Measurements from ENCODE around the gene HTT.
A peak's percentile ranks its signal among the peaks of the same experiment; 100 is the strongest.
"Not testable (repeated sequence)": the region's sequence is repeated elsewhere in the genome, so short reads cannot be mapped to it uniquely, and the experiment has no call there.

Gene HTT

GRCh38 chr4:3046162-3046561 lies 28.3 kb upstream of the HTT start:
- DNase-seq (ENCODE audit: low read depth, low spot score) = no peak

- no peak for DNase-seq (ENCODE audit: low read depth, low spot score)
Measured at GRCh38 chr4:3046623-3047022, 27.9 kb upstream of the HTT start.

GRCh38 chr4:3047464-3048286 lies 26.8 kb upstream of the HTT start:
- DNase-seq (ENCODE audit: low read depth, low spot score) = peak; percentile 57

- not testable (repeated sequence) for DNase-seq (ENCODE audit: low read depth, low spot score)
Measured at GRCh38 chr4:3051141-3051897, 23.2 kb upstream of the HTT start.

GRCh38 chr4:3054169-3054759 lies 20.2 kb upstream of the HTT start:
- no peak for DNase-seq (ENCODE audit: low read depth, low spot score)

DNA sequence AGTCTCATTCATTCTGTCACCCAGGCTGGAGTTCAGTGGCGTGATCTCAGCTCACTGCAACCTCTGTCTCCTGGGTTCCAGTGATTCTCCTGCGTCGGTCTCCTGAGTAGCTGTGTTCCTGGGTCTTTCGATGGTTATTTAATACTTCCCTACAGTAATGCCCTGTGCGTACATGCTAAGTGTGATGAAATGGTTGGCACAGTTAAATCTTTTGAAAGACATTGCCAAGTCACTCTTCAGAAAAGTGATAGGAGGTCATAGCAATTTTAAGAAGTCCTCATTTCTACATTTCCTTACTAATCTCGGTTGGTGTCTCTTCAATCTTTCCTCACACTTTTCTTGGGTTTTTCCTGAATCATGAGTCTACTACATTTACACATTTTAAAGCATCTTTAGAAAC lies 14.5 kb upstream of the HTT start:
- no peak for DNase-seq (ENCODE audit: low read depth, low spot score)

DNA sequence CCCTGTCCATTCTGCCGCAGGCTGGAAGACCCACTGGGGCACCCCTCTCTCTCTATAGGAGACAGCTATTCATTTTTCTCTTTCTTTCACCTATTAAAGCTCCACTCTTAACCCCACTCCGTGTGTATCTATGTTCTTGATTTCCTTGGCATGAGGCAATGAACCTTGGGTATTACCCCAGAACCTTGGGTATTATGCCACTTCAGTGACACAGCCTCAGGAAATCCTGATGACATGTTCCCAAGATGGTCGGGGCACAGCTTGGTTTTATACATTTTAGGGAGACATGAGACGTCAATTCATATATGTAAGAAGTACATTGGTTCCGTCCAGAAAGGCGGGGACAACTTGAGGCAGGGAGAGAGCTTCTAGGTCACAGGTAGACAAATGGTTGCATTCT lies 13.5 kb upstream of the HTT start:
- DNase-seq (ENCODE audit: low read depth, low spot score) = no peak

GRCh38 chr4:3062471-3062870 lies 12.0 kb upstream of the HTT start:
- no peak for DNase-seq (ENCODE audit: low read depth, low spot score)

- DNase-seq (ENCODE audit: low read depth, low spot score) = no peak
Measured at GRCh38 chr4:3065551-3065950, 8.9 kb upstream of the HTT start.

GRCh38 chr4:3066836-3067400 lies 7.6 kb upstream of the HTT start:
- DNase-seq (ENCODE audit: low read depth, low spot score) = no peak

GRCh38 chr4:3067473-3068001 lies 6.9 kb upstream of the HTT start:
- DNase-seq (ENCODE audit: low read depth, low spot score) = no peak

- no peak for DNase-seq (ENCODE audit: low read depth, low spot score)
Measured at GRCh38 chr4:3069661-3070199, 4.8 kb upstream of the HTT start.

DNA sequence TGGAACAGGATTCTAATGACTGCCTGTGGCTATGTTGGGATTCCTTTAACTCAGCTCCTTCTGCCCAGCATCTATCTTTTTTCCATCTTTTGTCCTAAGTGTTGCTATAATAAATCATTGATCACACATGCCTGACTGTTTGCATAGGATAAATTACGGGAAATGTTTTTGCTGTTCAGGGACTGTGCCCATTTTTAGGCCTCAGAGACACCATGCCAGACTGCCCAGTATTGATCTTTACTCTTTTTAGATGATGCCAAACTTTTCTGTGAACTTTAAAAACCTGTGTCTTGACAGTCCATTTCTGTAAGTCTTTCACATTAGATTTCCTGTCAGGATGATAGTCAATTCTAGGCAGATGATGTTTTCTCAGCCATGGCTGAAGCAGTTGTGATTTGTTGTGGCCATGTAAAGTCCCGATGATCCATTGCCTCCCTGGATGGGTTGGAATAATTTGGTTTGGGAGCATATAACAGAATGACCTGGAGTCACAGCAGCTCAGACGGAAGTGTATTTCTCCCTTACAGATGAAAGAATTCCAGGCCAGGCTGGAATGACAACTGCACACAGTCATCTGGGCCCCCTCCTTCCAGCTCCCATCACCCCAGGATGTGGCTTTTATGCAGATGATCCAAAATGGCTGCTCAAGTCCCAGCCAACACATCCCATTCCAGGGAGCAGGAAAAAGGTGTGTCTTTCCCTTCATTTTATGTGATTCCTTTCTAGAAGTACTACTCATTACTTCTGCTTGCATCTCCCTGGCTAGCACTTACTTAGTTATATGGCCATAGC lies 3.6 kb upstream of the HTT start:
- DNase-seq (ENCODE audit: low read depth, low spot score) = no peak

GRCh38 chr4:3071811-3072210 lies 2.7 kb upstream of the HTT start:
- DNase-seq (ENCODE audit: low read depth, low spot score) = no peak

GRCh38 chr4:3073158-3074077 lies 1.1 kb upstream of the HTT start:
- DNase-seq (ENCODE audit: low read depth, low spot score) = no peak

GRCh38 chr4:3074846-3075651 lies 568 bp downstream of the HTT start:
- no peak for DNase-seq (ENCODE audit: low read depth, low spot score)

DNA sequence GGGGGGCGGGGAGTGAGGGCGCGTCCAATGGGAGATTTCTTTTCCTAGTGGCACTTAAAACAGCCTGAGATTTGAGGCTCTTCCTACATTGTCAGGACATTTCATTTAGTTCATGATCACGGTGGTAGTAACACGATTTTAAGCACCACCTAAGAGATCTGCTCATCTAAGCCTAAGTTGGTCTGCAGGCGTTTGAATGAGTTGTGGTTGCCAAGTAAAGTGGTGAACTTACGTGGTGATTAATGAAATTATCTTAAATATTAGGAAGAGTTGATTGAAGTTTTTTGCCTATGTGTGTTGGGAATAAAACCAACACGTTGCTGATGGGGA lies 1.1 kb downstream of the HTT start:
- no peak for DNase-seq (ENCODE audit: low read depth, low spot score)

GRCh38 chr4:3077796-3078195 lies 3.3 kb downstream of the HTT start:
- no peak for DNase-seq (ENCODE audit: low read depth, low spot score)

- no peak for DNase-seq (ENCODE audit: low read depth, low spot score)
Measured at GRCh38 chr4:3079694-3080123, 5.2 kb downstream of the HTT start.
